ENCODE measurements around the gene RSPH9.

- TF ChIP-seq CTCF (IDR thresholded peaks at IDR 0.05; ENCODE audit: extremely low read depth in 1 of 2, insufficient read depth in 1 of 2, low read depth in 1 of 2, low read length in 2 of 2), result no peak
- TF ChIP-seq POLR2AphosphoS5 (IDR thresholded peaks at IDR 0.05; ENCODE audit: insufficient read depth, low read depth, low read length), result no peak
- TF ChIP-seq MAX (IDR thresholded peaks at IDR 0.05; ENCODE audit: insufficient read depth, insufficient read length), result no peak
- no peak for TF ChIP-seq EZH2 (IDR thresholded peaks at IDR 0.05; ENCODE audit: borderline replicate concordance, low read depth, low read length, severe bottlenecking)
- no peak for TF ChIP-seq GATA2 (IDR thresholded peaks at IDR 0.05; ENCODE audit: insufficient read depth, insufficient read length, low read depth, low read length)
- no peak for TF ChIP-seq MYC (IDR thresholded peaks at IDR 0.05; ENCODE audit: low read depth, low read length)
- TF ChIP-seq FOS (IDR thresholded peaks at IDR 0.05; ENCODE audit: borderline replicate concordance, insufficient read depth, low read length), result no peak
- no peak for TF ChIP-seq POLR2A (IDR thresholded peaks at IDR 0.05; ENCODE audit: low read depth, low read length)
- no peak for TF ChIP-seq JUN (IDR thresholded peaks at IDR 0.05; ENCODE audit: borderline replicate concordance, insufficient read depth, insufficient read length, low read depth)
Observed at GRCh38 chr6:43713643-43714310, 68.9 kb downstream of the RSPH9 start.

All from endothelial cell of umbilical vein (primary cell).